Measurements from ENCODE around the gene MRPS18A.
"Not testable (repeated sequence)": the region's sequence is repeated elsewhere in the genome, so short reads cannot be mapped to it uniquely, and the experiment has no call there.

The MRPS18A gene

GRCh38 chr6:43636308-43636659 is 51.3 kb downstream of the MRPS18A start:
- Histone ChIP-seq H3K4me3 (ENCODE audit: low read depth in 1 of 2, low read length in 2 of 2) (peak overlapping the region; percentile 93 to 100), H3K9me3 (ENCODE audit: control insufficient read depth in 1 of 2, low read length in 2 of 2) (no peaks in the 10 kb centered on the region), H3K36me3 (ENCODE audit: control insufficient read depth in 1 of 2, insufficient read depth in 2 of 2, low read length in 2 of 2) (peaks cover 11 to 18% of the 10 kb centered on the region in 2 donors), H3K9ac (ENCODE audit: low read depth in 1 of 2, low read length in 2 of 2) (peak overlapping the region; percentile 94 to 97), H3K4me1 (ENCODE audit: control insufficient read depth in 1 of 2, insufficient read depth in 2 of 2, low read length in 2 of 2) (peaks cover 22 to 32% of the 10 kb centered on the region in 2 donors), H3K27ac (ENCODE audit: low read depth, low read length) (peak overlapping the region; percentile 66), H3K27me3 (ENCODE audit: control insufficient read depth in 1 of 2, insufficient read depth in 2 of 2, low read length in 2 of 2) (no peaks in the 10 kb centered on the region)

GRCh38 chr6:43635387-43636307 is 51.9 kb downstream of the MRPS18A start, which contains the start of gene MAD2L1BP:
Gene MAD2L1BP, plus strand, starts transcription at chr6:43635840. Its CDS starts 36 bp downstream, at chr6:43635876.
- no peaks in the 10 kb centered on the region for H3K27me3 ChIP-seq (ENCODE audit: control insufficient read depth in 1 of 2, insufficient read depth in 2 of 2, low read length in 2 of 2)
- H3K27ac ChIP-seq (ENCODE audit: low read depth, low read length) = peak within 1 kb of the TSS; percentile 66
- peaks cover 22 to 32% of the 10 kb centered on the region in 2 donors for H3K4me1 ChIP-seq (ENCODE audit: control insufficient read depth in 1 of 2, insufficient read depth in 2 of 2, low read length in 2 of 2)

GRCh38 chr6:43634702-43635303 is 52.8 kb downstream of the MRPS18A start:
- H3K4me1 ChIP-seq (ENCODE audit: control insufficient read depth in 1 of 2, insufficient read depth in 2 of 2, low read length in 2 of 2) = peaks cover 14 to 36% of the 10 kb centered on the region in 2 donors
- H3K4me3 ChIP-seq (ENCODE audit: low read depth in 1 of 2, low read length in 2 of 2) = peak overlapping the region in 1 of 2 donors; percentile 93
- peak overlapping the region in 1 of 2 donors; percentile 94 for H3K9ac ChIP-seq (ENCODE audit: low read depth in 1 of 2, low read length in 2 of 2)
- H3K36me3 ChIP-seq (ENCODE audit: control insufficient read depth in 1 of 2, insufficient read depth in 2 of 2, low read length in 2 of 2) = peaks cover 3 to 5% of the 10 kb centered on the region in 2 donors
- H3K27ac ChIP-seq (ENCODE audit: low read depth, low read length) = no peak overlapping the region
- no peaks in the 10 kb centered on the region for H3K27me3 ChIP-seq (ENCODE audit: control insufficient read depth in 1 of 2, insufficient read depth in 2 of 2, low read length in 2 of 2)
- H3K9me3 ChIP-seq (ENCODE audit: control insufficient read depth in 1 of 2, low read length in 2 of 2) = no peaks in the 10 kb centered on the region

More at GRCh38 chr6:43635387-43636307, 51.9 kb downstream of the MRPS18A start, which contains the start of gene MAD2L1BP:
- H3K9me3 ChIP-seq (ENCODE audit: control insufficient read depth in 1 of 2, low read length in 2 of 2) = no peaks in the 10 kb centered on the region
- peaks cover 11 to 13% of the 10 kb centered on the region in 2 donors for H3K36me3 ChIP-seq (ENCODE audit: control insufficient read depth in 1 of 2, insufficient read depth in 2 of 2, low read length in 2 of 2)
- peak within 1 kb of the TSS; percentile 94 to 97 for H3K9ac ChIP-seq (ENCODE audit: low read depth in 1 of 2, low read length in 2 of 2)
- peak within 1 kb of the TSS; percentile 93 to 100 for H3K4me3 ChIP-seq (ENCODE audit: low read depth in 1 of 2, low read length in 2 of 2)

- not testable (repeated sequence) for H3K27me3 ChIP-seq (ENCODE audit: control insufficient read depth in 1 of 2, insufficient read depth in 2 of 2, low read length in 2 of 2); H3K36me3 ChIP-seq (ENCODE audit: control insufficient read depth in 1 of 2, insufficient read depth in 2 of 2, low read length in 2 of 2); H3K9ac ChIP-seq (ENCODE audit: low read depth in 1 of 2, low read length in 2 of 2); H3K27ac ChIP-seq (ENCODE audit: low read depth, low read length); H3K9me3 ChIP-seq (ENCODE audit: control insufficient read depth in 1 of 2, low read length in 2 of 2); H3K4me3 ChIP-seq (ENCODE audit: low read depth in 1 of 2, low read length in 2 of 2)
- H3K4me1 ChIP-seq (ENCODE audit: control insufficient read depth in 1 of 2, insufficient read depth in 2 of 2, low read length in 2 of 2) = peaks cover 12 to 40% of the 10 kb centered on the region in 2 donors
These were observed 54.6 kb downstream of the MRPS18A start for GRCh38 chr6:43633002-43633401.

GRCh38 chr6:43630980-43631619 is 56.5 kb downstream of the MRPS18A start:
- Histone ChIP-seq H3K36me3 (ENCODE audit: control insufficient read depth in 1 of 2, insufficient read depth in 2 of 2, low read length in 2 of 2) (peaks cover 1 to 4% of the 10 kb centered on the region in 2 donors), H3K4me1 (ENCODE audit: control insufficient read depth in 1 of 2, insufficient read depth in 2 of 2, low read length in 2 of 2) (peaks cover 20 to 37% of the 10 kb centered on the region in 2 donors), H3K4me3 (ENCODE audit: low read depth in 1 of 2, low read length in 2 of 2) (no peak overlapping the region), H3K9ac (ENCODE audit: low read depth in 1 of 2, low read length in 2 of 2) (no peak overlapping the region), H3K27ac (ENCODE audit: low read depth, low read length) (no peak overlapping the region), H3K9me3 (ENCODE audit: control insufficient read depth in 1 of 2, low read length in 2 of 2) (no peaks in the 10 kb centered on the region), H3K27me3 (ENCODE audit: control insufficient read depth in 1 of 2, insufficient read depth in 2 of 2, low read length in 2 of 2) (no peaks in the 10 kb centered on the region)

GRCh38 chr6:43629505-43630300 is 57.9 kb downstream of the MRPS18A start:
- H3K9ac ChIP-seq (ENCODE audit: low read depth in 1 of 2, low read length in 2 of 2) = peak overlapping the region; percentile 94 to 95
- H3K27me3 ChIP-seq (ENCODE audit: control insufficient read depth in 1 of 2, insufficient read depth in 2 of 2, low read length in 2 of 2) = no peaks in the 10 kb centered on the region
- peak overlapping the region; percentile 98 for H3K27ac ChIP-seq (ENCODE audit: low read depth, low read length)
- H3K36me3 ChIP-seq (ENCODE audit: control insufficient read depth in 1 of 2, insufficient read depth in 2 of 2, low read length in 2 of 2) = peaks cover 15 to 18% of the 10 kb centered on the region in 2 donors
- peaks cover 14 to 29% of the 10 kb centered on the region in 2 donors for H3K4me1 ChIP-seq (ENCODE audit: control insufficient read depth in 1 of 2, insufficient read depth in 2 of 2, low read length in 2 of 2)
- H3K4me3 ChIP-seq (ENCODE audit: low read depth in 1 of 2, low read length in 2 of 2) = peak overlapping the region; percentile 91 to 99
- H3K9me3 ChIP-seq (ENCODE audit: control insufficient read depth in 1 of 2, low read length in 2 of 2) = no peaks in the 10 kb centered on the region

GRCh38 chr6:43629104-43629504 is 58.5 kb downstream of the MRPS18A start, which contains the start of gene GTPBP2:
Gene GTPBP2, minus strand, starts transcription at chr6:43629264. Its CDS starts 102 bp downstream, at chr6:43629162.
- Histone ChIP-seq H3K4me3 (ENCODE audit: low read depth in 1 of 2, low read length in 2 of 2) (peak within 1 kb of the TSS; percentile 91 to 99), H3K9ac (ENCODE audit: low read depth in 1 of 2, low read length in 2 of 2) (peak within 1 kb of the TSS; percentile 94 to 95), H3K36me3 (ENCODE audit: control insufficient read depth in 1 of 2, insufficient read depth in 2 of 2, low read length in 2 of 2) (peaks cover 21 to 24% of the 10 kb centered on the region in 2 donors), H3K27me3 (ENCODE audit: control insufficient read depth in 1 of 2, insufficient read depth in 2 of 2, low read length in 2 of 2) (no peaks in the 10 kb centered on the region), H3K27ac (ENCODE audit: low read depth, low read length) (peak within 1 kb of the TSS; percentile 98), H3K9me3 (ENCODE audit: control insufficient read depth in 1 of 2, low read length in 2 of 2) (no peaks in the 10 kb centered on the region), H3K4me1 (ENCODE audit: control insufficient read depth in 1 of 2, insufficient read depth in 2 of 2, low read length in 2 of 2) (peaks cover 14 to 27% of the 10 kb centered on the region in 2 donors)

GRCh38 chr6:43628393-43629103 is 59.0 kb downstream of the MRPS18A start:
- no peaks in the 10 kb centered on the region for H3K9me3 ChIP-seq (ENCODE audit: control insufficient read depth in 1 of 2, low read length in 2 of 2)
- peak overlapping the region; percentile 90 to 93 for H3K4me3 ChIP-seq (ENCODE audit: low read depth in 1 of 2, low read length in 2 of 2)
- peaks cover 27 to 29% of the 10 kb centered on the region in 2 donors for H3K36me3 ChIP-seq (ENCODE audit: control insufficient read depth in 1 of 2, insufficient read depth in 2 of 2, low read length in 2 of 2)
- peak overlapping the region; percentile 83 for H3K27ac ChIP-seq (ENCODE audit: low read depth, low read length)
- H3K27me3 ChIP-seq (ENCODE audit: control insufficient read depth in 1 of 2, insufficient read depth in 2 of 2, low read length in 2 of 2) = no peaks in the 10 kb centered on the region
- peak overlapping the region; percentile 87 to 94 for H3K9ac ChIP-seq (ENCODE audit: low read depth in 1 of 2, low read length in 2 of 2)
- peaks cover 14 to 27% of the 10 kb centered on the region in 2 donors for H3K4me1 ChIP-seq (ENCODE audit: control insufficient read depth in 1 of 2, insufficient read depth in 2 of 2, low read length in 2 of 2)

Data from duodenal mucosa (tissue), 2 donors.